Measurements from ENCODE around the gene FOXD2.

Gene FOXD2

GRCh38 chr1:47403321-47403910 lies 34.4 kb upstream of the FOXD2 start:
- Histone ChIP-seq H3K4me1 (ENCODE audit: control insufficient read depth, insufficient read depth, low read length) (no peaks in the 10 kb centered on the region), H3K27me3 (replicated peaks; ENCODE audit: control insufficient read depth, insufficient read depth, low read length) (peaks cover 25% of the 10 kb centered on the region), H3K9ac (ENCODE audit: low read length) (no peak overlapping the region), H3K9me3 (ENCODE audit: control insufficient read depth, low read length) (no peaks in the 10 kb centered on the region), H3K4me3 (ENCODE audit: low read length) (no peak overlapping the region), H3K36me3 (ENCODE audit: control insufficient read depth, insufficient read depth, low read length, severe bottlenecking) (no peaks in the 10 kb centered on the region)
- no peak for DNase-seq (ENCODE audit: low read depth)

- H3K4me3 ChIP-seq (ENCODE audit: low read length) = no peak overlapping the region
- H3K36me3 ChIP-seq (ENCODE audit: control insufficient read depth, insufficient read depth, low read length, severe bottlenecking) = no peaks in the 10 kb centered on the region
- no peak overlapping the region for H3K9ac ChIP-seq (ENCODE audit: low read length)
- no peaks in the 10 kb centered on the region for H3K9me3 ChIP-seq (ENCODE audit: control insufficient read depth, low read length)
- H3K27me3 ChIP-seq (replicated peaks; ENCODE audit: control insufficient read depth, insufficient read depth, low read length) = peaks cover 20% of the 10 kb centered on the region
- peaks cover 21% of the 10 kb centered on the region for H3K4me1 ChIP-seq (ENCODE audit: control insufficient read depth, insufficient read depth, low read length)
- DNase-seq (ENCODE audit: low read depth) = no peak
Observed at GRCh38 chr1:47405697-47406096, 32.1 kb upstream of the FOXD2 start.

- H3K27me3 ChIP-seq (replicated peaks; ENCODE audit: control insufficient read depth, insufficient read depth, low read length) = peaks cover 11% of the 10 kb centered on the region
Observed at GRCh38 chr1:47406966-47407365, 30.9 kb upstream of the FOXD2 start.

GRCh38 chr1:47407481-47407880 lies 30.4 kb upstream of the FOXD2 start:
- DNase-seq (ENCODE audit: low read depth) = peak; percentile 46
- Histone ChIP-seq H3K4me3 (ENCODE audit: low read length) (no peak overlapping the region), H3K4me1 (ENCODE audit: control insufficient read depth, insufficient read depth, low read length) (peaks cover 31% of the 10 kb centered on the region), H3K9me3 (ENCODE audit: control insufficient read depth, low read length) (no peaks in the 10 kb centered on the region), H3K9ac (ENCODE audit: low read length) (no peak overlapping the region), H3K27me3 (replicated peaks; ENCODE audit: control insufficient read depth, insufficient read depth, low read length) (peaks cover 6% of the 10 kb centered on the region), H3K36me3 (ENCODE audit: control insufficient read depth, insufficient read depth, low read length, severe bottlenecking) (no peaks in the 10 kb centered on the region)

More at GRCh38 chr1:47406966-47407365, 30.9 kb upstream of the FOXD2 start:
- H3K4me1 ChIP-seq (ENCODE audit: control insufficient read depth, insufficient read depth, low read length) = peaks cover 31% of the 10 kb centered on the region
- H3K36me3 ChIP-seq (ENCODE audit: control insufficient read depth, insufficient read depth, low read length, severe bottlenecking) = no peaks in the 10 kb centered on the region
- no peak overlapping the region for H3K9ac ChIP-seq (ENCODE audit: low read length)
- H3K9me3 ChIP-seq (ENCODE audit: control insufficient read depth, low read length) = no peaks in the 10 kb centered on the region
- DNase-seq (ENCODE audit: low read depth) = no peak
- no peak overlapping the region for H3K4me3 ChIP-seq (ENCODE audit: low read length)

- Histone ChIP-seq H3K36me3 (ENCODE audit: control insufficient read depth, insufficient read depth, low read length, severe bottlenecking) (no peaks in the 10 kb centered on the region), H3K9ac (ENCODE audit: low read length) (peak overlapping the region; percentile 1), H3K4me1 (ENCODE audit: control insufficient read depth, insufficient read depth, low read length) (peaks cover 31% of the 10 kb centered on the region), H3K4me3 (ENCODE audit: low read length) (peak overlapping the region; percentile 14), H3K9me3 (ENCODE audit: control insufficient read depth, low read length) (no peaks in the 10 kb centered on the region), H3K27me3 (replicated peaks; ENCODE audit: control insufficient read depth, insufficient read depth, low read length) (peaks cover 13% of the 10 kb centered on the region)
- DNase-seq (ENCODE audit: low read depth) = peak; percentile 90
Observed at GRCh38 chr1:47409311-47410067, 28.4 kb upstream of the FOXD2 start.

GRCh38 chr1:47410068-47410455 lies 27.8 kb upstream of the FOXD2 start:
- H3K4me3 ChIP-seq (ENCODE audit: low read length) = no peak overlapping the region
- peak; percentile 18 for DNase-seq (ENCODE audit: low read depth)
- H3K4me1 ChIP-seq (ENCODE audit: control insufficient read depth, insufficient read depth, low read length) = peaks cover 31% of the 10 kb centered on the region
- H3K9me3 ChIP-seq (ENCODE audit: control insufficient read depth, low read length) = no peaks in the 10 kb centered on the region
- no peaks in the 10 kb centered on the region for H3K36me3 ChIP-seq (ENCODE audit: control insufficient read depth, insufficient read depth, low read length, severe bottlenecking)
- peak overlapping the region; percentile 23 for H3K9ac ChIP-seq (ENCODE audit: low read length)
- peaks cover 16% of the 10 kb centered on the region for H3K27me3 ChIP-seq (replicated peaks; ENCODE audit: control insufficient read depth, insufficient read depth, low read length)

- H3K9ac ChIP-seq (ENCODE audit: low read length) = no peak overlapping the region
- H3K4me1 ChIP-seq (ENCODE audit: control insufficient read depth, insufficient read depth, low read length) = peaks cover 31% of the 10 kb centered on the region
- no peak overlapping the region for H3K4me3 ChIP-seq (ENCODE audit: low read length)
- no peaks in the 10 kb centered on the region for H3K9me3 ChIP-seq (ENCODE audit: control insufficient read depth, low read length)
- H3K27me3 ChIP-seq (replicated peaks; ENCODE audit: control insufficient read depth, insufficient read depth, low read length) = peaks cover 16% of the 10 kb centered on the region
- peak; percentile 56 for DNase-seq (ENCODE audit: low read depth)
- no peaks in the 10 kb centered on the region for H3K36me3 ChIP-seq (ENCODE audit: control insufficient read depth, insufficient read depth, low read length, severe bottlenecking)
Observed at GRCh38 chr1:47411436-47411835, 26.4 kb upstream of the FOXD2 start.

GRCh38 chr1:47412437-47412836 lies 25.4 kb upstream of the FOXD2 start:
- DNase-seq (ENCODE audit: low read depth) = no peak
- Histone ChIP-seq H3K36me3 (ENCODE audit: control insufficient read depth, insufficient read depth, low read length, severe bottlenecking) (no peaks in the 10 kb centered on the region), H3K4me3 (ENCODE audit: low read length) (no peak overlapping the region), H3K4me1 (ENCODE audit: control insufficient read depth, insufficient read depth, low read length) (peaks cover 31% of the 10 kb centered on the region), H3K9ac (ENCODE audit: low read length) (no peak overlapping the region), H3K9me3 (ENCODE audit: control insufficient read depth, low read length) (no peaks in the 10 kb centered on the region), H3K27me3 (replicated peaks; ENCODE audit: control insufficient read depth, insufficient read depth, low read length) (peaks cover 20% of the 10 kb centered on the region)

- H3K27me3 ChIP-seq (replicated peaks; ENCODE audit: control insufficient read depth, insufficient read depth, low read length) = peaks cover 47% of the 10 kb centered on the region
- H3K9ac ChIP-seq (ENCODE audit: low read length) = no peak within 1 kb of the TSS
- H3K4me1 ChIP-seq (ENCODE audit: control insufficient read depth, insufficient read depth, low read length) = peaks cover 8% of the 10 kb centered on the region
- no peak for DNase-seq (ENCODE audit: low read depth)
- no peaks in the 10 kb centered on the region for H3K36me3 ChIP-seq (ENCODE audit: control insufficient read depth, insufficient read depth, low read length, severe bottlenecking)
- peak within 1 kb of the TSS; percentile 65 for H3K4me3 ChIP-seq (ENCODE audit: low read length)
- no peaks in the 10 kb centered on the region for H3K9me3 ChIP-seq (ENCODE audit: control insufficient read depth, low read length)
Observed at GRCh38 chr1:47415728-47416318, 22.0 kb upstream of the FOXD2 start, which contains the start of gene FOXE3. TSS of gene FOXE3 (plus strand) at chr1:47416285. CDS start at chr1:47416316, 31 bp downstream.

- Histone ChIP-seq H3K27me3 (replicated peaks; ENCODE audit: control insufficient read depth, insufficient read depth, low read length) (peaks cover 47% of the 10 kb centered on the region), H3K36me3 (ENCODE audit: control insufficient read depth, insufficient read depth, low read length, severe bottlenecking) (no peaks in the 10 kb centered on the region), H3K9me3 (ENCODE audit: control insufficient read depth, low read length) (no peaks in the 10 kb centered on the region), H3K4me3 (ENCODE audit: low read length) (peak overlapping the region; percentile 65), H3K4me1 (ENCODE audit: control insufficient read depth, insufficient read depth, low read length) (peaks cover 1% of the 10 kb centered on the region), H3K9ac (ENCODE audit: low read length) (no peak overlapping the region)
- DNase-seq (ENCODE audit: low read depth) = peak; percentile 34
Observed at GRCh38 chr1:47416319-47417169, 21.3 kb upstream of the FOXD2 start.
